ENCODE results near the gene DCLK1.

DCLK1 gene

GRCh38 chr13:35891507-35892441 is 239.4 kb downstream of the DCLK1 start:
- DNase-seq = no peak

GRCh38 chr13:35889560-35889959 is 241.6 kb downstream of the DCLK1 start:
- DNase-seq = no peak

GRCh38 chr13:35888981-35889380 is 242.2 kb downstream of the DCLK1 start:
- no peak for DNase-seq

- no peak for DNase-seq
These were observed 242.7 kb downstream of the DCLK1 start for GRCh38 chr13:35888457-35888883.

GRCh38 chr13:35887115-35887666 is 244.0 kb downstream of the DCLK1 start:
- no peak for DNase-seq

GRCh38 chr13:35886332-35887114 is 244.7 kb downstream of the DCLK1 start:
- DNase-seq = no peak

GRCh38 chr13:35884211-35884760 is 246.9 kb downstream of the DCLK1 start:
- DNase-seq = no peak

GRCh38 chr13:35882722-35883497 is 248.3 kb downstream of the DCLK1 start:
- DNase-seq = no peak

- no peak for DNase-seq
These were observed 249.8 kb downstream of the DCLK1 start for GRCh38 chr13:35881360-35881759.

GRCh38 chr13:35879111-35879510 is 252.1 kb downstream of the DCLK1 start:
- DNase-seq = no peak

- no peak for DNase-seq
These were observed 254.6 kb downstream of the DCLK1 start for GRCh38 chr13:35876601-35877000.

GRCh38 chr13:35874704-35875103 is 256.5 kb downstream of the DCLK1 start:
- no peak for DNase-seq

- DNase-seq = no peak
These were observed 258.8 kb downstream of the DCLK1 start for GRCh38 chr13:35872369-35872768.

GRCh38 chr13:35871561-35871960 is 259.6 kb downstream of the DCLK1 start:
- no peak for DNase-seq

- no peak for DNase-seq
These were observed 264.4 kb downstream of the DCLK1 start for GRCh38 chr13:35866801-35867200.

- DNase-seq = no peak
These were observed 265.6 kb downstream of the DCLK1 start for GRCh38 chr13:35865341-35866240.

- no peak for DNase-seq
These were observed 270.5 kb downstream of the DCLK1 start for GRCh38 chr13:35860661-35861060.

- no peak for DNase-seq
These were observed 271.2 kb downstream of the DCLK1 start for GRCh38 chr13:35859981-35860380.

GRCh38 chr13:35858665-35859064 is 272.5 kb downstream of the DCLK1 start:
- DNase-seq = no peak

- DNase-seq = no peak
These were observed 273.4 kb downstream of the DCLK1 start for GRCh38 chr13:35857769-35858168.

GRCh38 chr13:35856721-35857364 is 274.3 kb downstream of the DCLK1 start:
- no peak for DNase-seq
